ENCODE measurements around the gene ZNF575.

Gene ZNF575

GRCh38 chr19:43532962-43533545, at the start of gene ZNF575:
Gene ZNF575, plus strand, starts transcription at chr19:43533188. Its CDS starts 1,235 bp downstream, at chr19:43534423.
- peak within 1 kb of the TSS; percentile 86 for H3K27ac ChIP-seq
- no peak for TF ChIP-seq CTCF (conservative IDR thresholded peaks at IDR 0.05)
- no peak for TF ChIP-seq ZFX (IDR thresholded peaks at IDR 0.05)

- no peak overlapping the region for H3K27ac ChIP-seq
- no peak for TF ChIP-seq ZFX (IDR thresholded peaks at IDR 0.05)
- no peak for TF ChIP-seq CTCF (conservative IDR thresholded peaks at IDR 0.05)
Measured at GRCh38 chr19:43483281-43483680, 49.7 kb upstream of the ZNF575 start.

- H3K27ac ChIP-seq: no peak overlapping the region
- TF ChIP-seq CTCF (conservative IDR thresholded peaks at IDR 0.05) (no peak), ZFX (IDR thresholded peaks at IDR 0.05) (no peak)
Measured at GRCh38 chr19:43485951-43486350, 47.0 kb upstream of the ZNF575 start.

- H3K27ac ChIP-seq: no peak overlapping the region
Measured at GRCh38 chr19:43486412-43486811, 46.6 kb upstream of the ZNF575 start.

GRCh38 chr19:43488179-43488578, 44.8 kb upstream of the ZNF575 start:
- no peak for TF ChIP-seq ZFX (IDR thresholded peaks at IDR 0.05)
- no peak for TF ChIP-seq CTCF (conservative IDR thresholded peaks at IDR 0.05)
- H3K27ac ChIP-seq: no peak overlapping the region

More at GRCh38 chr19:43486412-43486811, 46.6 kb upstream of the ZNF575 start:
- TF ChIP-seq ZFX (IDR thresholded peaks at IDR 0.05) (no peak), CTCF (conservative IDR thresholded peaks at IDR 0.05) (no peak)

- no peak for TF ChIP-seq CTCF (conservative IDR thresholded peaks at IDR 0.05)
- no peak for TF ChIP-seq ZFX (IDR thresholded peaks at IDR 0.05)
- no peak overlapping the region for H3K27ac ChIP-seq
Measured at GRCh38 chr19:43489310-43489709, 43.7 kb upstream of the ZNF575 start.

- H3K27ac ChIP-seq: no peak overlapping the region
- TF ChIP-seq ZFX (IDR thresholded peaks at IDR 0.05) (no peak), CTCF (conservative IDR thresholded peaks at IDR 0.05) (no peak)
Measured at GRCh38 chr19:43489979-43490599, 42.9 kb upstream of the ZNF575 start.

All from C4-2B (cell line).